DOHH2 (cell line): ENCODE measurements around the gene DAD1.

Source experiments
- CTCF ChIP-seq: fragments of 200-600 bp; sonication (generic); IDR thresholded peaks from one replicate; pipeline ENCODE4 v1.5.1; 2014; ENCODE audit warnings: antibody characterized with exemption, mild to moderate bottlenecking, low read depth, low read length; ENCODE audit not compliant: poor library complexity, severe bottlenecking
- EZH2phosphoT487 ChIP-seq: fragments of 200-600 bp; sonication (generic); IDR thresholded peaks from 2 replicates; pipeline ENCODE4 v1.6.1; 2017; ENCODE audit warnings: borderline replicate concordance, mild to moderate bottlenecking, antibody characterized with exemption, low read length, moderate library complexity, mixed read lengths

- TF ChIP-seq CTCF (no peak), EZH2phosphoT487 (no peak)
Measured at GRCh38 chr14:22556021-22556989, 32.7 kb downstream of the DAD1 start.
